ENCODE data around the gene SLC17A3. TPM values are rescaled to one million over a fixed set of nuclear protein-coding genes. Genes with fewer than 3 reads are reported as not detected.

The SLC17A3 gene
- total RNA-seq, 6 experiments from 2014 or later, result not detected

DNA sequence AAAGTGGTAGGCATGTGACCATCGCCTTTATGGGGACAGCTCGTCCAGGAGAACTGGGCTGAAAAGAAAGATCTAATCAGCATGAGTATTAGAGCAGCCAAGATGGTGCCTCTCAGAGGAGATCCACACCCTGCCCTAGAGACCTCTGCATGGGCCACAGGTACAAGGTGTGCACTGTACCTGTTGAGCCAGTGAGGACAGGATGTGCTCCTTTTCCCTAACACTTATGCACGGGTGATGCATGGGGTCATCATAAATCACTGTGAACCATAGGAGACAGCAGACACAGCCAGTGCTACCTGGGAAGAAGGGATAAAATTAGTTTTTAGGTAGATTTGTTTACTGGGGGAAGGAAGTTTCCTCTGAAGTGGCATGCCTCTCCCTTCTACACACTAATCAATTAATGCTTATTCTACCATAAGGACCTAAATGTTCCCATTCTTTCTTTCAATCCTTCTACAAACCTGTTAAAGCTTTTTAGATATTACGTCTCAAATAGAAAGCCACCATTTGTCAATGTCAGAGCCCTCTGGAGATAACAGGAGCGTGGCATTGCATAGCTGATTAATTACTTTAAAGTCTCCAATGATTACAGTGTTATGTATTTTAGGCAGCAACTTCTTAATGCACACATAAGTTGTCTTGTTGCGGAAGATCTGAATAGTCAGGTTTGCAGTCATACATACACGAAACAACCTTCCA lies 42.9 kb upstream of the SLC17A3 start:
- TF ChIP-seq, protein P1, sequence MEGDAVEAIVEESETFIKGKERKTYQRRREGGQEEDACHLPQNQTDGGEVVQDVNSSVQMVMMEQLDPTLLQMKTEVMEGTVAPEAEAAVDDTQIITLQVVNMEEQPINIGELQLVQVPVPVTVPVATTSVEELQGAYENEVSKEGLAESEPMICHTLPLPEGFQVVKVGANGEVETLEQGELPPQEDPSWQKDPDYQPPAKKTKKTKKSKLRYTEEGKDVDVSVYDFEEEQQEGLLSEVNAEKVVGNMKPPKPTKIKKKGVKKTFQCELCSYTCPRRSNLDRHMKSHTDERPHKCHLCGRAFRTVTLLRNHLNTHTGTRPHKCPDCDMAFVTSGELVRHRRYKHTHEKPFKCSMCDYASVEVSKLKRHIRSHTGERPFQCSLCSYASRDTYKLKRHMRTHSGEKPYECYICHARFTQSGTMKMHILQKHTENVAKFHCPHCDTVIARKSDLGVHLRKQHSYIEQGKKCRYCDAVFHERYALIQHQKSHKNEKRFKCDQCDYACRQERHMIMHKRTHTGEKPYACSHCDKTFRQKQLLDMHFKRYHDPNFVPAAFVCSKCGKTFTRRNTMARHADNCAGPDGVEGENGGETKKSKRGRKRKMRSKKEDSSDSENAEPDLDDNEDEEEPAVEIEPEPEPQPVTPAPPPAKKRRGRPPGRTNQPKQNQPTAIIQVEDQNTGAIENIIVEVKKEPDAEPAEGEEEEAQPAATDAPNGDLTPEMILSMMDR (IDR thresholded peaks at IDR 0.05), result no peak
- Mint-ChIP-seq H3K4me1 (ENCODE audit: low read depth) (no peaks in the 10 kb centered on the region), H3K9me3 (no peaks in the 10 kb centered on the region), H3K27me3 (ENCODE audit: insufficient read depth) (peaks cover 3% of the 10 kb centered on the region; the same call in 1 of the 2 replicates), H3K36me3 (ENCODE audit: low read depth) (no peaks in the 10 kb centered on the region), H3K27ac (no peak overlapping the region), H3K4me3 (no peak overlapping the region)
- no peak for DNase-seq

DNA sequence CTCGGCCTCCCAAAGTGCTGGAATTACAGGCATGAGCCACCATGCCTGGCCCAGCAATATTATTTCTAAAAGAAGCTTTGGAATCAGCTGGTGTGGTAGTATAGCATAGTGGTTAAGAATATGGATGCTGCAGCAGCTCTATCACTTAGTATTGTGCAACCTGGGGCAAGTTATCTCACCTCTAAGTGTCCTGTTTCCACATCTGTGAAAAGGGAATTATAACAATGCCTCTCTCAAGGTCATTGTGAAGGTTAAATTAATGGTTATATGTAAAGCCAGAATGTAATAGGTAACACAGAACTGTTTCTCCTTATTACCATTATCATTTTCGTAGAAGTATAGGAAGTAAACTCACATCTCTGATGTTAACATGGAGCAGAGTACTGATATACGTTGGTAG lies 42.3 kb upstream of the SLC17A3 start:
- no peaks in the 10 kb centered on the region for H3K4me1 Mint-ChIP-seq (ENCODE audit: low read depth)
- DNase-seq, result no peak
- H3K4me3 Mint-ChIP-seq, result no peak overlapping the region
- H3K9me3 Mint-ChIP-seq, result no peaks in the 10 kb centered on the region
- H3K36me3 Mint-ChIP-seq (ENCODE audit: low read depth), result no peaks in the 10 kb centered on the region
- TF ChIP-seq, protein P1 (IDR thresholded peaks at IDR 0.05), result no peak
- H3K27me3 Mint-ChIP-seq (ENCODE audit: insufficient read depth), result peaks cover 4% of the 10 kb centered on the region; the same call in 1 of the 2 replicates
- no peak overlapping the region for H3K27ac Mint-ChIP-seq

DNA sequence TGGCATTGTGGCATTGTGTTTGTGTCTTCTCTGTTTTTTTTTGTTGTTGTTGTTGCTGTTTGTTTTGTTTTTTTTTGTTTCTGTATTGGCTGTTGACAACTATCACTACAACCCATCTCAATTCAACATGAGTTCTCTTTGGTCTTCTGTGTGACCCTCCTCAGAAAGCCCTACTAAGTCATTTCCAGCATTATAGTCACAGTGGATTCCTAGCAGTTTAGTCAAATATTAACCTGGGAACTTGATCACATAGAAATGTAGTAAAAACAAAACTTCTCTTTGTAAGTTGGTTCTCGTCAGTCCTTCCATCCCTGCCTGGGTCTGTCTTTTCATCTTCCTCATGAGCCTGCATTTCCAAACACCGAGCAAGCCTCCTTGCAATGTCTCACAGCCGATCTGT lies 39.7 kb upstream of the SLC17A3 start:
- H3K4me3 Mint-ChIP-seq, result no peak overlapping the region

DNA sequence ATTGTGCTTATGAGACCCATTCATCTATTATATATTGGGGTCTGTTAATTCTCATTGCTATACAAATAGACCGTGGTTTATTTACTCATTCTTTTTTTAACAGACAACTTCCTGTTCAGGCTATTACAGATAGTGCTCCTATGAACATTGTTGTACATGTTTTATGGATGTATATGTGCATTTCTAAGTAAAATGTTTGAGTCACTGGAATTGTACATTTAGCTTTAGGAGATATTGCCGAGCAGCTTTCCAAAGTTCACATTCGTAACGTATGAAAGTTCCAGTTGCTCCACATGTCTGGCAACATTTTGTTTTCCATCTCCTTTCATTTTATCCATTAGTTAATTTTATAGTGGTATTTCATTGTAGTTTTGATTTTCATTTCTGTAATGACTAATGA lies 37.3 kb upstream of the SLC17A3 start:
- no peak for DNase-seq
- Mint-ChIP-seq H3K9me3 (no peaks in the 10 kb centered on the region), H3K36me3 (ENCODE audit: low read depth) (no peaks in the 10 kb centered on the region), H3K4me3 (no peak overlapping the region), H3K27ac (no peak overlapping the region), H3K4me1 (ENCODE audit: low read depth) (no peaks in the 10 kb centered on the region), H3K27me3 (ENCODE audit: insufficient read depth) (peaks cover 4% of the 10 kb centered on the region)
- TF ChIP-seq, protein P1 (IDR thresholded peaks at IDR 0.05), result no peak

More for the DNA sequence above, 39.7 kb upstream of the SLC17A3 start:
- Mint-ChIP-seq H3K9me3 (no peaks in the 10 kb centered on the region), H3K36me3 (ENCODE audit: low read depth) (no peaks in the 10 kb centered on the region), H3K4me1 (ENCODE audit: low read depth) (no peaks in the 10 kb centered on the region), H3K27ac (no peak overlapping the region), H3K27me3 (ENCODE audit: insufficient read depth) (peaks cover 4% of the 10 kb centered on the region)
- DNase-seq, result no peak
- TF ChIP-seq, protein P1 (IDR thresholded peaks at IDR 0.05), result no peak

DNA sequence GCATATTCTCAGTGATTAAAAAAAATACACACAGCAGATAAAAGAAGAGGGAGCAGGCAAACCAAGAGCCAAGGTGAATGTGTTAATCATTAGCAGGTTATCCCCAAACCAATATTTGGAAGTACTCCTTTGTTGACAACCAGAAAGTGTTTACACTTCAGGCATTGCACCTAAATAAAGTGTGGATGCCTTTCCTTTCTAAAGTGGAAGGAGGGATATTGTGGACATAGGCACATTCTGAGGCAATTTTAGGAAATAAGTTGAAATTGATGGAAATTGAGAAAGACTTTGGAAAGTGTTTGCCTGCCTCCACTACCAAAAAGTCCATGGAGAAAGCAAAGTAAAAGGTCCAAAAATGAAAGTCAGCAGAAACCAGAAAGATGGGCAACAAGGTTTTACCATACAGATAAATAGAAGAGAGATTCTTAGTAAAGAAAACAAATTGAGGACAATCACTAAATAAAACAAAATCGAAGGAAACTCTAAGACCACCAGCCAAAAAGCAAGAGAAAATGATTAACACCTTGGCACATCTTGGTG lies 33.5 kb upstream of the SLC17A3 start:
- no peaks in the 10 kb centered on the region for H3K9me3 Mint-ChIP-seq
- no peaks in the 10 kb centered on the region for H3K36me3 Mint-ChIP-seq (ENCODE audit: low read depth)
- H3K4me1 Mint-ChIP-seq (ENCODE audit: low read depth), result no peaks in the 10 kb centered on the region

More for the DNA sequence above, 33.5 kb upstream of the SLC17A3 start:
- Mint-ChIP-seq H3K27ac (no peak overlapping the region), H3K4me3 (no peak overlapping the region), H3K27me3 (ENCODE audit: insufficient read depth) (peaks cover 1% of the 10 kb centered on the region)
- TF ChIP-seq, protein P1 (IDR thresholded peaks at IDR 0.05), result no peak
- no peak for DNase-seq

Measured in HFFc6 (cell line).